GM03348 (cell line): ENCODE results near the gene COL21A1.
"Not testable (repeated sequence)": the region's sequence is repeated elsewhere in the genome, so short reads cannot be mapped to it uniquely, and the experiment has no call there.

Experiments
- DNase-seq: peaks from one replicate; pipeline ENCODE4 v3.0.0; 2012; ENCODE audit warnings: low spot score

Gene COL21A1

GRCh38 chr6:56246881-56247653, at the start of gene COL21A1:
TSS of gene COL21A1 (minus strand) at chr6:56247580. CDS start at chr6:56182618, 64,962 bp downstream.
- DNase-seq: peak; percentile 52

- no peak for DNase-seq
These were observed 46.4 kb upstream of the COL21A1 start for GRCh38 chr6:56293781-56294180.

- peak; percentile 70 for DNase-seq
These were observed 45.3 kb upstream of the COL21A1 start for GRCh38 chr6:56292505-56293181.

- no peak for DNase-seq
These were observed 44.0 kb upstream of the COL21A1 start for GRCh38 chr6:56291302-56291917.

- no peak for DNase-seq
These were observed 42.3 kb upstream of the COL21A1 start for GRCh38 chr6:56289721-56290120.

- DNase-seq: no peak
These were observed 41.0 kb upstream of the COL21A1 start for GRCh38 chr6:56288347-56288746.

- DNase-seq: no peak
These were observed 35.0 kb upstream of the COL21A1 start for GRCh38 chr6:56282391-56282790.

GRCh38 chr6:56280126-56280525, 32.7 kb upstream of the COL21A1 start:
- DNase-seq: no peak

GRCh38 chr6:56279331-56280080, 32.1 kb upstream of the COL21A1 start:
- no peak for DNase-seq

- no peak for DNase-seq
These were observed 30.8 kb upstream of the COL21A1 start for GRCh38 chr6:56278171-56278591.

GRCh38 chr6:56270812-56271441, 23.5 kb upstream of the COL21A1 start:
- no peak for DNase-seq

- DNase-seq: no peak
These were observed 20.9 kb upstream of the COL21A1 start for GRCh38 chr6:56268266-56268665.

- DNase-seq: no peak
These were observed 18.6 kb upstream of the COL21A1 start for GRCh38 chr6:56266011-56266410.

GRCh38 chr6:56263596-56264315, 16.4 kb upstream of the COL21A1 start:
- DNase-seq: no peak

GRCh38 chr6:56260593-56260992, 13.2 kb upstream of the COL21A1 start:
- not testable (repeated sequence) for DNase-seq

- DNase-seq: no peak
These were observed 12.1 kb upstream of the COL21A1 start for GRCh38 chr6:56259234-56260077.

GRCh38 chr6:56255349-56255748, 8.0 kb upstream of the COL21A1 start:
- no peak for DNase-seq

- DNase-seq: no peak
These were observed 2.9 kb upstream of the COL21A1 start for GRCh38 chr6:56250266-56250665.

- no peak for DNase-seq
These were observed 308 bp upstream of the COL21A1 start for GRCh38 chr6:56247654-56248122.

- no peak for DNase-seq
These were observed 869 bp downstream of the COL21A1 start for GRCh38 chr6:56246541-56246880.
